Smooth muscle cell (in vitro differentiated cells): ENCODE measurements around the gene ATXN7. TPM values are rescaled to one million over a fixed set of nuclear protein-coding genes. Genes with fewer than 3 reads are reported as not detected.

Experiments used
- DNase-seq: peaks from one replicate; lab custom pipeline; 2025; ENCODE audit not compliant: unreplicated experiment; lab: John Stamatoyannopoulos, UW
- H2AFZ ChIP-seq: fragments of 200-600 bp; sonication (generic); 2 replicates; pipeline ENCODE4 v1.6.0; 2016; ENCODE audit warnings: antibody characterized with exemption, low read depth, mild to moderate bottlenecking
- H3F3A ChIP-seq: fragments of 200-600 bp; sonication (generic); 2 replicates; pipeline ENCODE4 v1.6.0; 2017; ENCODE audit warnings: antibody characterized with exemption, low read depth
- H3K27ac ChIP-seq: fragments of 200-600 bp; sonication (generic); 2 replicates; pipeline ENCODE4 v1.5.1; 2016; ENCODE audit warnings: low read depth, mild to moderate bottlenecking
- H3K27me3 ChIP-seq: fragments of 200-600 bp; sonication (generic); 2 replicates; pipeline ENCODE4 v1.6.1; 2016; ENCODE audit warnings: low read depth, mild to moderate bottlenecking
- H3K36me3 ChIP-seq: fragments of 200-600 bp; sonication (generic); 2 replicates; pipeline ENCODE4 v1.5.1; 2016; ENCODE audit warnings: low read depth
- H3K4me1 ChIP-seq: fragments of 200-600 bp; sonication (generic); 2 replicates; pipeline ENCODE4 v1.5.1; 2016; ENCODE audit warnings: low read depth
- H3K4me2 ChIP-seq: fragments of 200-600 bp; sonication (generic); 2 replicates; pipeline ENCODE4 v1.6.0; 2016; ENCODE audit warnings: mild to moderate bottlenecking
- H3K4me3 ChIP-seq: fragments of 200-600 bp; sonication (generic); 2 replicates; pipeline ENCODE4 v1.5.1; 2016; ENCODE audit warnings: mild to moderate bottlenecking
- H3K79me2 ChIP-seq: fragments of 200-600 bp; sonication (generic); 2 replicates; pipeline ENCODE4 v1.6.0; 2016; ENCODE audit warnings: low read depth, mild to moderate bottlenecking
- H3K9ac ChIP-seq: fragments of 200-600 bp; sonication (generic); 2 replicates; pipeline ENCODE4 v1.6.0; 2016; ENCODE audit warnings: low read depth
- H3K9me3 ChIP-seq: fragments of 200-600 bp; sonication (generic); replicated peaks from 2 replicates; pipeline ENCODE4 v1.5.1; 2016; ENCODE audit warnings: low read depth
- H4K20me1 ChIP-seq: fragments of 200-600 bp; sonication (generic); 2 replicates; pipeline ENCODE4 v1.6.0; 2016; ENCODE audit warnings: low read depth
- WGBS: methylation state at CpG from one replicate; pipeline ENCODE4 v1.1.7; 2016; ENCODE audit warnings: low lambda C conversion rate; 5-methylcytosine and 5-hydroxymethylcytosine counted together
- polyA plus RNA-seq: library from polyadenylated mRNA; unstranded; fragments of >200 nt; fragmentation: Nextera tagmentation; extraction: Ambion mirVana; gene quantifications from 2 replicates; pipeline ENCODE4 v1.2.1, GENCODE V29; 2016
- total RNA-seq: library from RNA; depleted of rRNA; stranded (reverse); fragments of >200 nt; gene quantifications from 2 replicates; pipeline ENCODE4 v1.2.3, GENCODE V29; 2014
- TF ChIP-seq, protein P1 (sequence below): fragments of 200-600 bp; sonication (generic); IDR thresholded peaks from 2 replicates; pipeline ENCODE4 v1.5.1; 2017; ENCODE audit warnings: borderline replicate concordance, mild to moderate bottlenecking, antibody characterized with exemption; ENCODE audit not compliant: insufficient read depth, poor library complexity, severe bottlenecking

The ATXN7 gene
- total and polyA plus RNA-seq, 2 experiments from 2014 or later, result 3.6 to 14.1 TPM

DNA sequence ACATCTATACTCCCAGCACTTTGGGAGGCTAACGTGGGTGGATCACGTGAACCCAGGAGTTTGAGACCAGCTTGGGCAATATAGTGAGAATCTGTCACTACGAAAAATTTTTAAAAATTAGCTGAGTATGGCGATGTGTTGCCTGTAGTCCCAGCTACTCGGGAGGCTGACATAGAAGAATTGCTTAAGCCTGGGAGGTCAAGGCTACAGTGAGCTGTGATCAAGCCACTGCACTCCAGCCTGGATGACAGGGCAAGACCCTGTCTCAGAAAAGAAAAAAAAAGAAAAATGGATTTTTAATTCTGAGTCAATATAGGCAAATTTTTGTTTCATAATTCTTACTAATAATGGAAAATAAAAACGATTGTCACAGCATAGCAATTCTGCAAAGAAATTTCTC, 31.3 kb upstream of the ATXN7 start:
- H3K4me3 ChIP-seq, result no peak overlapping the region
- H2AFZ ChIP-seq, result no peak overlapping the region
- WGBS, result 97% methylated on average over 6 of the region's 6 CpGs
- no peak for DNase-seq
- H3F3A ChIP-seq, result no peaks in the 10 kb centered on the region
- H4K20me1 ChIP-seq, result peaks cover 2% of the 10 kb centered on the region
- H3K36me3 ChIP-seq, result peaks cover 11% of the 10 kb centered on the region
- H3K9ac ChIP-seq, result no peak overlapping the region
- no peak overlapping the region for H3K4me2 ChIP-seq
- H3K27me3 ChIP-seq, result no peaks in the 10 kb centered on the region
- no peak overlapping the region for H3K27ac ChIP-seq
- no peaks in the 10 kb centered on the region for H3K9me3 ChIP-seq
- TF ChIP-seq, protein P1, sequence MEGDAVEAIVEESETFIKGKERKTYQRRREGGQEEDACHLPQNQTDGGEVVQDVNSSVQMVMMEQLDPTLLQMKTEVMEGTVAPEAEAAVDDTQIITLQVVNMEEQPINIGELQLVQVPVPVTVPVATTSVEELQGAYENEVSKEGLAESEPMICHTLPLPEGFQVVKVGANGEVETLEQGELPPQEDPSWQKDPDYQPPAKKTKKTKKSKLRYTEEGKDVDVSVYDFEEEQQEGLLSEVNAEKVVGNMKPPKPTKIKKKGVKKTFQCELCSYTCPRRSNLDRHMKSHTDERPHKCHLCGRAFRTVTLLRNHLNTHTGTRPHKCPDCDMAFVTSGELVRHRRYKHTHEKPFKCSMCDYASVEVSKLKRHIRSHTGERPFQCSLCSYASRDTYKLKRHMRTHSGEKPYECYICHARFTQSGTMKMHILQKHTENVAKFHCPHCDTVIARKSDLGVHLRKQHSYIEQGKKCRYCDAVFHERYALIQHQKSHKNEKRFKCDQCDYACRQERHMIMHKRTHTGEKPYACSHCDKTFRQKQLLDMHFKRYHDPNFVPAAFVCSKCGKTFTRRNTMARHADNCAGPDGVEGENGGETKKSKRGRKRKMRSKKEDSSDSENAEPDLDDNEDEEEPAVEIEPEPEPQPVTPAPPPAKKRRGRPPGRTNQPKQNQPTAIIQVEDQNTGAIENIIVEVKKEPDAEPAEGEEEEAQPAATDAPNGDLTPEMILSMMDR, result no peak
- no peaks in the 10 kb centered on the region for H3K4me1 ChIP-seq
- H3K79me2 ChIP-seq, result no peaks in the 10 kb centered on the region

GRCh38 chr3:63841704-63842103, 22.0 kb upstream of the ATXN7 start:
- Histone ChIP-seq H3K27me3 (no peaks in the 10 kb centered on the region), H3K9me3 (no peaks in the 10 kb centered on the region), H3K27ac (no peak overlapping the region), H3K36me3 (no peaks in the 10 kb centered on the region), H2AFZ (no peak overlapping the region), H3K9ac (no peak overlapping the region), H3K4me3 (no peak overlapping the region), H3K4me1 (no peaks in the 10 kb centered on the region), H3K4me2 (no peak overlapping the region), H3F3A (no peaks in the 10 kb centered on the region), H3K79me2 (peaks cover 3% of the 10 kb centered on the region), H4K20me1 (peaks cover 10% of the 10 kb centered on the region)
- no peak for DNase-seq
- 0% methylated on average over 1 of the region's 1 CpG for WGBS
- TF ChIP-seq, protein P1, result no peak

- H3K9me3 ChIP-seq, result no peaks in the 10 kb centered on the region
- no peak overlapping the region for H3K4me2 ChIP-seq
- no peaks in the 10 kb centered on the region for H3K36me3 ChIP-seq
- H3K27ac ChIP-seq, result no peak overlapping the region
- H3K4me3 ChIP-seq, result no peak overlapping the region
- H3K4me1 ChIP-seq, result no peaks in the 10 kb centered on the region
- no peak overlapping the region for H2AFZ ChIP-seq
- H3K27me3 ChIP-seq, result no peaks in the 10 kb centered on the region
- peaks cover 10% of the 10 kb centered on the region for H4K20me1 ChIP-seq
- no peaks in the 10 kb centered on the region for H3F3A ChIP-seq
- H3K9ac ChIP-seq, result no peak overlapping the region
- no peak for DNase-seq
- TF ChIP-seq, protein P1, result no peak
- H3K79me2 ChIP-seq, result peaks cover 7% of the 10 kb centered on the region
Measured at GRCh38 chr3:63842127-63842526, 21.5 kb upstream of the ATXN7 start.

GRCh38 chr3:63845215-63845614, 18.5 kb upstream of the ATXN7 start:
- H3K36me3 ChIP-seq, result no peaks in the 10 kb centered on the region
- no peaks in the 10 kb centered on the region for H3F3A ChIP-seq
- H3K9ac ChIP-seq, result no peak overlapping the region
- no peaks in the 10 kb centered on the region for H3K27me3 ChIP-seq
- no peaks in the 10 kb centered on the region for H3K4me1 ChIP-seq
- no peak for DNase-seq
- H3K79me2 ChIP-seq, result peaks cover 16% of the 10 kb centered on the region
- TF ChIP-seq, protein P1, result no peak
- H4K20me1 ChIP-seq, result peaks cover 26% of the 10 kb centered on the region
- no peak overlapping the region for H3K4me2 ChIP-seq
- H2AFZ ChIP-seq, result no peak overlapping the region
- no peaks in the 10 kb centered on the region for H3K9me3 ChIP-seq
- 70% methylated on average over 4 of the region's 4 CpGs for WGBS
- no peak overlapping the region for H3K27ac ChIP-seq
- H3K4me3 ChIP-seq, result no peak overlapping the region
